ENCODE data around the gene BST2. TPM values are rescaled to one million over a fixed set of nuclear protein-coding genes. Genes with fewer than 3 reads are reported as not detected.

BST2 gene
- total and polyA plus RNA-seq, 9 of the 15 experiments (the other 6 are each of a cell fraction or from before 2014, with no cell fraction given): 11.2 to 232 (median 151) TPM

DNA sequence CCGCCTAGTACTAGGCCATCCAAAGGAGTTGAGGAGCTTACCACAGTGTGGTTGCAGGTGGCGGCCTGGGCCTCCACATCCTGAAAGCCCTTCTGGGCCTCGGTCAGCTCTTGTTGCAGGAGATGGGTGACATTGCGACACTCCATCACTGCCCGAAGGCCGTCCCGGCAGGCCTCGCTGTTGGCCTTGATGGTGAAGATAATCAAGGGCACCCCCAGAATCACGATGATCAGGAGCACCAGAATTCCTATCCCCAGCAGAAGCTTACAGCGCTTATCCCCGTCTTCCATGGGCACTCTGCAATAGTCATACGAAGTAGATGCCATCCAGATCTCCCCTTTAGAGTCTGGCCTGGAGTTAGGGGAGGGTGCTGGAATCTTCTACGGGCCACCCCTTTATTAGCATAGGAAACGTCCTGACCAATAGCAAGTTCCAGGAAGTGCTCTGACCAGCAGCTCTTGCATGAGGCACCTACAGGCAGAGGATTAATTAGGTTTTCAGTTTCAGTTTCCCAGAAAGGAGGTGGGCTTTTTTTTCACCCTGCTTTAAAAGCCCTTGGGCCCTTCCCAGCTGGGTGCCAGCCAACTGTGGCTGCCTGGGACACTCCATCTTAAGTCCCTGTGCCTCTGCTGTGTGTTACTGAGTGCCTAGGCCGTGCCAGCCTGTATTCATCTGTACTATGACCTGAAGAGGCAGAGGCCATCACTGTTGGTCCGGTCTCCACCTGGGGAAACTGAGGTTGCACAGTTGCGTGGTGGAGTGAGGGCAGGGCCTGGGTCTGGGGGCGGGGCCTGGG, at the start of gene BST2 (continued):
- TF ChIP-seq ZNF407 (IDR thresholded peaks at IDR 0.05; ENCODE audit: low read depth) (no peak), BRF1 (IDR thresholded peaks at IDR 0.05; ENCODE audit: borderline replicate concordance, extremely low read depth, insufficient read length) (no peak), KLF13 (tag; IDR thresholded peaks at IDR 0.05; ENCODE audit: borderline replicate concordance, low read depth) (no peak), TAF1 (IDR thresholded peaks at IDR 0.05; ENCODE audit: control insufficient read depth, extremely low read depth, insufficient read depth, low read length, severe bottlenecking) (peak; percentile 30), PHF21A (IDR thresholded peaks at IDR 0.05; ENCODE audit: borderline replicate concordance, low read depth) (no peak), DNMT1 (IDR thresholded peaks at IDR 0.05) (no peak), SIRT6 (IDR thresholded peaks at IDR 0.05; ENCODE audit: low read depth, low read length) (no peak), MIER1 (IDR thresholded peaks at IDR 0.05; ENCODE audit: low read depth) (no peak), STAT5B (CRISPR knock-in tag; IDR thresholded peaks at IDR 0.05) (no peak), HLTF (IDR thresholded peaks at IDR 0.05) (no peak), SP2 (IDR thresholded peaks at IDR 0.05; ENCODE audit: extremely low read depth, low read depth, low read length, poor library complexity, severe bottlenecking) (no peak), KDM1A (IDR thresholded peaks at IDR 0.05) (peak; percentile 72 to 73), ARID2 (IDR thresholded peaks at IDR 0.05) (no peak), E2F8 (IDR thresholded peaks at IDR 0.05; ENCODE audit: low read depth, partially characterized antibody) (no peak)
- TF ChIP-seq, protein P1, sequence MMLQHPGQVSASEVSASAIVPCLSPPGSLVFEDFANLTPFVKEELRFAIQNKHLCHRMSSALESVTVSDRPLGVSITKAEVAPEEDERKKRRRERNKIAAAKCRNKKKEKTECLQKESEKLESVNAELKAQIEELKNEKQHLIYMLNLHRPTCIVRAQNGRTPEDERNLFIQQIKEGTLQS (IDR thresholded peaks at IDR 0.05): peak; percentile 73
- TF ChIP-seq, protein P1 (CRISPR knock-in tag; conservative IDR thresholded peaks at IDR 0.05): peak; percentile 75; the same call in 1 of the 2 replicates
